Coronary artery (tissue), 2 donors: ENCODE measurements around the gene SUPT20H.

ENCODE experiments used
- DNase-seq: peaks from one replicate; pipeline ENCODE4 v3.0.0-alpha.2; 2017; ENCODE audit warnings: low spot score
- H3K27ac ChIP-seq, 2 donors: fragments of 200-600 bp; sonication (generic); one replicate each; pipeline ENCODE4 v1.5.1; 2016 to 2019
- H3K4me3 ChIP-seq: fragments of 200-600 bp; sonication (generic); 2 replicates; pipeline ENCODE4 v1.5.1; 2016; ENCODE audit warnings: mild to moderate bottlenecking, moderate library complexity
- CTCF ChIP-seq: fragments of 200-600 bp; sonication (generic); IDR thresholded peaks from one replicate; pipeline ENCODE4 v1.5.1; 2019; ENCODE audit warnings: antibody characterized with exemption

Gene SUPT20H

DNA sequence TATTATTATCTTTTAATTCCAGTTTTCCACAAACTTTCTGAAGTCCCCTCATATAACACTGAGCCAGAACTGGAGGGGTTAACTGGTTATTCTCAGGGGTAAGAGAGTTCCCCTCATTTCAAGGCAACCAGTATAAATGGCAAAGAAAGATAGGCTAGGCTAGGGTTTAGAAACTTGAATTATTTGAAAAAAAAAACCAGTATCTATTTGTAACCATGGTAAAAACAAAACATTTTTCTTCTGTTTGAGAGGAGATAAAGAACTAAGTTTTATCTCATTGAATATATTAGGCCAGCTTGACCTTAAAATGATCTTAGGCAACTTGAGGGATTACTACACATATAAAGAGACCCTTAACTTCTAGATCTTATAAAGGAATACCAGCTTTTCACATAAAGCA is 19.6 kb downstream of the SUPT20H start:
- no peak for DNase-seq
- no peak for TF ChIP-seq CTCF
- Histone ChIP-seq H3K27ac (no peak overlapping the region), H3K4me3 (no peak overlapping the region)

DNA sequence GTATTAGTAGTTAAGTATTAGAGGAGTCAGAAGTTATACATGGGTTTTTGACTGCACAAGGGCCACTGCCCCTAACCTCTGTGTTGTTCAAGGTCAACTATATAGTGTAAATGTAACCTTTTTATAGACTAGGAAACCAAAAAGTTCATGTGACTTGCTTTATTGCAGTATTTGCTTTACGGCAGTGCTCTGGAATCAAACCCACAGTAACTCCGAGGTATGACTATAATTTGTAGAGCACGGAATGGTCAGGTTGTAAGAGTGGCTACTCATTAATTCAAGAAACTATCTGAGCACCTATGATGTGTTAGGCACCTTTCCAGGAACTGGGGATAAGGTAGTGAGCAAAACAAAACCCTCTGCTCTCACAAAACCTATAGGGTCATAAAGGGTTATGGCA is 22.2 kb downstream of the SUPT20H start:
- H3K27ac ChIP-seq = no peak overlapping the region
- no peak for DNase-seq
- no peak for TF ChIP-seq CTCF

DNA sequence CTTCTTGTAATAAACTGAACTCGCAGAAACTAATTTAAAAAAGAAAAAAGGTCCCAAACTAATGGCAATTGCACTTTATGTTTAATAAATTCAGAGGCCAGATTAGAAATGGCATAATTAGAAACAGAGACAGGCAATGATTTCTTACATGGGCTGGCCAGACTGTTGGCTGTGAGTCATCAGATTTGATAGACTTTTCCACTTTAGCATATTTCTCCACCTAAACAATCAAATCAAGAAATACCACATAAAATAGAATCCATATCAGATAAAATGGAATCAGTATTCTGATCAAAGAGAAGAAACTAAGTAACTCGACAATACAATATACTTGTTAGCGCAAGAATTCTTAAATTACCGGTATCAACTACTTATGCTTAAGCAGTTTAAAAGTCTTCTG is 29.9 kb downstream of the SUPT20H start:
- no peak for TF ChIP-seq CTCF
- no peak overlapping the region for H3K4me3 ChIP-seq
- no peak for DNase-seq
- H3K27ac ChIP-seq = no peak overlapping the region

More for the DNA sequence above, 22.2 kb downstream of the SUPT20H start:
- H3K4me3 ChIP-seq = no peak overlapping the region

- Histone ChIP-seq H3K27ac (no peak overlapping the region), H3K4me3 (no peak overlapping the region)
- no peak for DNase-seq
- TF ChIP-seq CTCF = no peak
Measured at GRCh38 chr13:37027639-37028038, 31.8 kb downstream of the SUPT20H start.

DNA sequence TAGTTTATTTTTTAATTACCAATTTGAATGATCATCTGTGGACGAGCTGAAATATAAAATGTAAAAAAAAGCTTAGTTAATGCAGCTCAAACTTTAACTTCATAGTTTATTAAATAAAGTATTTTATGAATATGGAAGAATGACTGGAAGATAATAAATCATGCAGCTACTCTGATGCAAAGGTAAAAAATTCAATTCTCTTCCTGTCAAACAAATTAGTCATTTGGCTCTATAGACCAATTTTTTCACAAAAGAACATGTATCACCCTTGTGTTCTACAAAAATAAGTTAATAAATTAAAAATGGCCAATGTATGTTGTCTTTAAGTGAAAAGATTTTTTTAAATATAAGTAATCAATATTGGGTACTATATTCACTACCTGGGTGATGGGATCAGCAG is 32.7 kb downstream of the SUPT20H start:
- Histone ChIP-seq H3K27ac (no peak overlapping the region), H3K4me3 (no peak overlapping the region)
- no peak for DNase-seq
- no peak for TF ChIP-seq CTCF

GRCh38 chr13:37023871-37024270 is 35.6 kb downstream of the SUPT20H start:
- no peak for DNase-seq
- Histone ChIP-seq H3K27ac (no peak overlapping the region), H3K4me3 (no peak overlapping the region)
- TF ChIP-seq CTCF = no peak

- TF ChIP-seq CTCF = no peak
- Histone ChIP-seq H3K4me3 (no peak overlapping the region), H3K27ac (no peak overlapping the region)
- no peak for DNase-seq
Measured at GRCh38 chr13:37014609-37015008, 44.9 kb downstream of the SUPT20H start.
